HCT116 (cell line): ENCODE data around the gene ACSL3. TPM values are rescaled to one million over a fixed set of nuclear protein-coding genes. Genes with fewer than 3 reads are reported as not detected.

Source experiments
- ATAC-seq: fragments of 200-7000 bp; cut with Tn5 transposase; 2 replicates; pipeline ENCODE4 v1.9.1; 2020; ENCODE audit warnings: mild to moderate bottlenecking, moderate library complexity
- BruUV-seq: library from RNA; stranded (reverse); fragments of 400-500 nt; replicated peaks from 2 replicates; lab custom pipeline; 2021; lab: Mats Ljungman, UMichigan
- CTCF ChIA-PET: fragments of 300-600 bp; sonication (Branson Sonifier 250); formaldehyde crosslinking; loops from one replicate; lab custom pipeline; 2021; ENCODE audit warnings: antibody characterized with exemption; lab: Charles Lee
- POLR2A ChIA-PET: fragments of 300-600, 350-600 bp; sonication (Branson Sonifier 250); formaldehyde crosslinking; loops from one replicate; lab custom pipeline; 2021; ENCODE audit warnings: antibody characterized with exemption; lab: Charles Lee
- RAD21 ChIA-PET, 2 experiments: fragments of 300-600 bp; sonication (Branson Sonifier 250); formaldehyde crosslinking; loops; one replicate each; lab custom pipeline; 2023; ENCODE audit warnings: low total read pairs in 2 of 2; ENCODE audit not compliant: uncharacterized antibody in 2 of 2, unreplicated experiment in 2 of 2, low non-redundant PET in 1 of 2; lab: Charles Lee
- DNase-seq: peaks from one replicate; pipeline ENCODE4 v3.0.0-alpha.2; 2010; ENCODE audit warnings: low read depth, low spot score
- H2AFZ ChIP-seq: fragments of 200-600 bp; shearing (Covaris generic), sonication (generic); 2 replicates; pipeline ENCODE4 v1.6.1; 2017; ENCODE audit warnings: low read depth, mixed run types, mixed read lengths, antibody characterized with exemption, low read length; ENCODE audit not compliant: poor library complexity, severe bottlenecking
- H3K27ac ChIP-seq: 2 replicates; pipeline ENCODE4 v1.5.1; 2012; ENCODE audit warnings: low read depth, low read length
- H3K27me3 ChIP-seq: fragments of 200-600 bp; sonication (generic); 2 replicates; pipeline ENCODE4 v1.6.1; 2016; ENCODE audit warnings: mixed run types, low read length, mixed read lengths; ENCODE audit not compliant: insufficient read depth
- H3K36me3 ChIP-seq, 2 experiments: fragments of 200-500 bp in 1 of 2; fragments of 200-600 bp in 1 of 2; sonication (Bioruptor generic) in 1 of 2; sonication (generic) in 1 of 2; 2 replicates each; pipeline versions ENCODE4 v1.5.1 to v1.6.1; 2014 to 2016; ENCODE audit warnings: low read length in 2 of 2, inconsistent platforms in 1 of 2, mixed read lengths in 1 of 2, mixed run types in 1 of 2; ENCODE audit not compliant: insufficient read depth in 2 of 2, control insufficient read depth in 1 of 2
- H3K4me1 ChIP-seq, 2 experiments: fragments of 200-600 bp in 1 of 2; sonication (generic) in 1 of 2; 2 replicates each; pipeline versions ENCODE4 v1.5.1 to v1.6.1; 2012 to 2017; ENCODE audit warnings: low read length in 2 of 2, inconsistent platforms in 1 of 2, mild to moderate bottlenecking in 1 of 2, mixed read lengths in 1 of 2, mixed run types in 1 of 2, moderate library complexity in 1 of 2; ENCODE audit not compliant: insufficient read depth in 2 of 2, control insufficient read depth in 1 of 2
- H3K4me2 ChIP-seq: fragments of 200-600 bp; sonication (generic); 2 replicates; pipeline ENCODE4 v1.6.1; 2017; ENCODE audit warnings: mixed run types, low read length, mixed read lengths
- H3K4me3 ChIP-seq, 2 experiments: fragments of 200-600 bp in 1 of 2; sonication (generic) in 1 of 2; replicated peaks in 1 of 2; 2 replicates each; pipeline ENCODE4 v1.5.1; 2011 to 2016; ENCODE audit warnings: low read length in 2 of 2, control low read depth in 1 of 2, low read depth in 1 of 2, mild to moderate bottlenecking in 1 of 2, mixed read lengths in 1 of 2, mixed run types in 1 of 2
- H3K79me2 ChIP-seq: fragments of 200-600 bp; sonication (generic); 2 replicates; pipeline ENCODE4 v1.6.1; 2017; ENCODE audit warnings: mild to moderate bottlenecking, mixed run types, low read length, moderate library complexity, mixed read lengths; ENCODE audit not compliant: insufficient read depth
- H3K9ac ChIP-seq: fragments of 200-600 bp; sonication (generic); 2 replicates; pipeline ENCODE4 v1.6.1; 2016; ENCODE audit warnings: low read length, mixed read lengths
- H3K9me2 ChIP-seq: fragments of 200-600 bp; sonication (generic), shearing (Covaris generic); 2 replicates; pipeline ENCODE4 v1.6.1; 2017; ENCODE audit warnings: mixed run types, mild to moderate bottlenecking, moderate library complexity; ENCODE audit not compliant: insufficient read depth
- H3K9me3 ChIP-seq, 2 experiments: fragments of 200-500 bp in 1 of 2; fragments of 200-600 bp in 1 of 2; sonication (Bioruptor generic) in 1 of 2; sonication (generic) in 1 of 2; 2 replicates each; pipeline ENCODE4 v1.6.1; 2014 to 2017; ENCODE audit warnings: low read length in 2 of 2, mixed read lengths in 2 of 2, inconsistent platforms in 1 of 2, low read depth in 1 of 2, mild to moderate bottlenecking in 1 of 2, mixed run types in 1 of 2, moderate library complexity in 1 of 2; ENCODE audit not compliant: control insufficient read depth in 1 of 2, insufficient read depth in 1 of 2
- H4K20me1 ChIP-seq: fragments of 200-600 bp; sonication (generic), shearing (Covaris generic); 2 replicates; pipeline ENCODE4 v1.6.1; 2017; ENCODE audit warnings: mixed run types, mild to moderate bottlenecking, moderate library complexity; ENCODE audit not compliant: insufficient read depth
- CBX3 ChIP-seq: IDR thresholded peaks from 2 replicates; pipeline ENCODE4 v1.6.1; 2012; ENCODE audit warnings: low read depth
- CEBPB ChIP-seq: IDR thresholded peaks from 2 replicates; pipeline ENCODE4 v1.6.1; 2012; ENCODE audit warnings: low read depth
- CTCF ChIP-seq, 3 experiments: fragments of 200-600 bp in 1 of 3; sonication (generic) in 1 of 3; IDR thresholded peaks in 2 of 3; conservative IDR thresholded peaks in 1 of 3; 2 replicates each; pipeline ENCODE4 v1.5.1; 2012 to 2017; ENCODE audit warnings: low read depth in 2 of 3, low read length in 2 of 3, antibody characterized with exemption in 1 of 3, borderline replicate concordance in 1 of 3, control low read depth in 1 of 3, mild to moderate bottlenecking in 1 of 3, mixed read lengths in 1 of 3, mixed run types in 1 of 3, moderate library complexity in 1 of 3; ENCODE audit not compliant: insufficient read depth in 1 of 3
- EGR1 ChIP-seq: IDR thresholded peaks from 2 replicates; pipeline ENCODE4 v1.6.1; 2012; ENCODE audit warnings: low read depth
- EZH2phosphoT487 ChIP-seq: fragments of 200-600 bp; IDR thresholded peaks from 2 replicates; pipeline ENCODE4 v1.6.1; 2018; ENCODE audit warnings: antibody characterized with exemption, borderline replicate concordance
- FOSL1 ChIP-seq: IDR thresholded peaks from 2 replicates; pipeline ENCODE4 v1.6.1; 2012; ENCODE audit warnings: low read depth
- JUND ChIP-seq: IDR thresholded peaks from 2 replicates; pipeline ENCODE4 v1.6.1; 2012
- MAX ChIP-seq: IDR thresholded peaks from 2 replicates; pipeline ENCODE4 v1.6.1; 2012
- POLR2A ChIP-seq: IDR thresholded peaks from 2 replicates; pipeline ENCODE4 v1.7.0; 2011; ENCODE audit warnings: borderline replicate concordance; ENCODE audit not compliant: insufficient read depth, insufficient read length; ENCODE audit errors: extremely low read depth
- POLR2AphosphoS5 ChIP-seq: IDR thresholded peaks from 2 replicates; pipeline ENCODE4 v1.6.1; 2011; ENCODE audit warnings: mild to moderate bottlenecking, low read depth, low read length, moderate library complexity
- RAD21 ChIP-seq: IDR thresholded peaks from 2 replicates; pipeline ENCODE4 v1.6.1; 2012; ENCODE audit warnings: low read depth, mild to moderate bottlenecking
- REST ChIP-seq: IDR thresholded peaks from 2 replicates; pipeline ENCODE4 v1.6.1; 2012; ENCODE audit warnings: low read depth
- SIN3A ChIP-seq: IDR thresholded peaks from 2 replicates; pipeline ENCODE4 v1.6.1; 2012; ENCODE audit warnings: low read depth
- SP1 ChIP-seq: IDR thresholded peaks from 2 replicates; pipeline ENCODE4 v1.6.1; 2012; ENCODE audit warnings: low read depth
- SRF ChIP-seq: IDR thresholded peaks from 2 replicates; pipeline ENCODE4 v1.6.1; 2012; ENCODE audit warnings: low read depth
- YY1 ChIP-seq: IDR thresholded peaks from 2 replicates; pipeline ENCODE4 v1.6.1; 2011; ENCODE audit warnings: low read length, low read depth, moderate library complexity, mild to moderate bottlenecking; ENCODE audit not compliant: insufficient replicate concordance; ENCODE audit errors: extremely low read depth
- ZBTB33 ChIP-seq: IDR thresholded peaks from 2 replicates; pipeline ENCODE4 v1.6.1; 2011; ENCODE audit warnings: mild to moderate bottlenecking, low read length, moderate library complexity; ENCODE audit not compliant: insufficient replicate concordance; ENCODE audit errors: extremely low read depth
- ZFX ChIP-seq: fragments of 450-650 bp; IDR thresholded peaks from 2 replicates; pipeline ENCODE4 v1.6.1; 2017
- ZNF274 ChIP-seq: fragments of 200-500 bp; sonication (Bioruptor generic); IDR thresholded peaks from 2 replicates; pipeline ENCODE4 v1.6.1; 2014; ENCODE audit warnings: mild to moderate bottlenecking, low read depth, low read length, inconsistent platforms
- intact Hi-C: fragments of 100-400 bp; cut with micrococcal nuclease; formaldehyde crosslinking; loops from 2 replicates; pipeline ENCODE4 v1.10.0; 2022
- total RNA-seq: library from RNA; stranded (reverse); gene quantifications from one replicate; pipeline ENCODE4 v1.2.1, GENCODE V29; 2021; ENCODE audit not compliant: unreplicated experiment

ACSL3 gene
- total RNA-seq, 1 experiment from 2014 or later: 142 TPM

GRCh38 chr2:222846003-222846402 is 14.8 kb upstream of the ACSL3 start:
- Histone ChIP-seq H2AFZ (no peak overlapping the region), H3K4me3 (no peak overlapping the region), H3K27ac (no peak overlapping the region), H3K36me3 (no peaks in the 10 kb centered on the region), H3K4me1 (peaks cover 0 to 22% of the 10 kb centered on the region in 2 experiments; a peak in 2 of 4 replicates), H4K20me1 (no peaks in the 10 kb centered on the region), H3K9me3 (no peaks in the 10 kb centered on the region), H3K9me2 (no peaks in the 10 kb centered on the region), H3K9ac (no peak overlapping the region), H3K27me3 (no peaks in the 10 kb centered on the region), H3K79me2 (no peaks in the 10 kb centered on the region), H3K4me2 (no peak overlapping the region)
- DNase-seq (no peak), ATAC-seq (no peak)
- TF ChIP-seq ZBTB33 (no peak), CEBPB (no peak), ZFX (no peak), SIN3A (no peak), SRF (no peak), ZNF274 (no peak), POLR2AphosphoS5 (no peak), YY1 (no peak), EGR1 (no peak), EZH2phosphoT487 (no peak), REST (no peak), POLR2A (no peak), RAD21 (no peak), CBX3 (no peak), SP1 (no peak), MAX (no peak), JUND (no peak), CTCF (IDR thresholded peaks at IDR 0.05 in 2 of 3, conservative IDR thresholded peaks at IDR 0.05 in 1 of 3; ENCODE audit: borderline replicate concordance in 1 of 3, insufficient read depth in 1 of 3, low read depth in 2 of 3, low read length in 2 of 3) (no peak), FOSL1 (no peak)
- no TSS peak for BruUV-seq
- ChIA-PET CTCF (no interaction called here), POLR2A (no interaction called here), RAD21 (no interaction called here)
- intact Hi-C loops: no loop called here
